OCI-LY1 (cell line): ENCODE measurements around the gene TOMM20.

Experiments used
- H2AFZ ChIP-seq: fragments of 200-600 bp; sonication (generic), shearing (Covaris generic); 2 replicates; pipeline ENCODE4 v1.6.0; 2014; ENCODE audit warnings: antibody characterized with exemption, mild to moderate bottlenecking, low read length
- H3F3A ChIP-seq: fragments of 200-600 bp; sonication (generic), shearing (Covaris generic); 2 replicates; pipeline ENCODE4 v1.6.0; 2014; ENCODE audit warnings: mild to moderate bottlenecking, antibody characterized with exemption, low read length, moderate library complexity; ENCODE audit not compliant: insufficient read depth
- H3K27ac ChIP-seq: fragments of 200-600 bp; sonication (generic); 2 replicates; pipeline ENCODE4 v1.5.1; 2014; ENCODE audit warnings: low read length, mixed run types, mild to moderate bottlenecking, low read depth; ENCODE audit not compliant: poor library complexity, severe bottlenecking
- H3K27me3 ChIP-seq: fragments of 200-600 bp; sonication (generic); 2 replicates; pipeline ENCODE4 v1.6.0; 2014; ENCODE audit warnings: antibody characterized with exemption, mild to moderate bottlenecking, low read length, moderate library complexity; ENCODE audit not compliant: insufficient read depth
- H3K36me3 ChIP-seq: fragments of 200-600 bp; sonication (generic); 2 replicates; pipeline ENCODE4 v1.6.1; 2014; ENCODE audit warnings: mild to moderate bottlenecking, antibody characterized with exemption, low read length, moderate library complexity, mixed read lengths; ENCODE audit not compliant: insufficient read depth
- H3K4me1 ChIP-seq: fragments of 200-600 bp; sonication (generic); 2 replicates; pipeline ENCODE4 v1.5.1; 2014; ENCODE audit warnings: mild to moderate bottlenecking, low read length, moderate library complexity; ENCODE audit not compliant: insufficient read depth, severe bottlenecking
- H3K4me2 ChIP-seq: fragments of 200-600 bp; sonication (generic), shearing (Covaris generic); 2 replicates; pipeline ENCODE4 v1.6.1; 2014; ENCODE audit warnings: low read length
- H3K4me3 ChIP-seq: fragments of 200-600 bp; sonication (generic); 2 replicates; pipeline ENCODE4 v1.5.1; 2014; ENCODE audit warnings: low read length, low read depth, mild to moderate bottlenecking, mixed read lengths; ENCODE audit not compliant: poor library complexity, severe bottlenecking
- H3K79me2 ChIP-seq: fragments of 200-600 bp; shearing (Covaris generic); 2 replicates; pipeline ENCODE4 v1.6.1; 2016; ENCODE audit warnings: mixed run types, low read length, mixed read lengths; ENCODE audit not compliant: insufficient read depth
- H3K9ac ChIP-seq: fragments of 200-600 bp; sonication (generic), shearing (Covaris generic); 2 replicates; pipeline ENCODE4 v1.6.1; 2014; ENCODE audit warnings: mild to moderate bottlenecking, low read length, mixed read lengths
- H3K9me2 ChIP-seq: fragments of 200-600 bp; sonication (generic), shearing (Covaris generic); 2 replicates; pipeline ENCODE4 v1.6.1; 2014; ENCODE audit warnings: low read depth, mild to moderate bottlenecking, low read length, mixed read lengths
- H3K9me3 ChIP-seq: fragments of 200-600 bp; shearing (Covaris generic); 2 replicates; pipeline ENCODE4 v1.6.1; 2014; ENCODE audit warnings: low read length, mixed read lengths
- H4K20me1 ChIP-seq: fragments of 200-600 bp; sonication (generic), shearing (Covaris generic); 2 replicates; pipeline ENCODE4 v1.6.0; 2016; ENCODE audit warnings: mild to moderate bottlenecking, low read length; ENCODE audit not compliant: insufficient read depth
- EZH2 ChIP-seq: fragments of 200-600 bp; sonication (generic), shearing (Covaris generic); IDR thresholded peaks from 2 replicates; pipeline ENCODE4 v1.8.0; 2017; ENCODE audit warnings: borderline replicate concordance, mixed run types, mild to moderate bottlenecking, antibody characterized with exemption, low read length, moderate library complexity, mixed read lengths
- TF ChIP-seq, protein P1 (sequence below): fragments of 200-600 bp; sonication (generic), shearing (Covaris generic); IDR thresholded peaks from 2 replicates; pipeline ENCODE4 v1.5.1; 2017; ENCODE audit warnings: mild to moderate bottlenecking, antibody characterized with exemption, low read length, moderate library complexity, mixed read lengths

TOMM20 gene

DNA sequence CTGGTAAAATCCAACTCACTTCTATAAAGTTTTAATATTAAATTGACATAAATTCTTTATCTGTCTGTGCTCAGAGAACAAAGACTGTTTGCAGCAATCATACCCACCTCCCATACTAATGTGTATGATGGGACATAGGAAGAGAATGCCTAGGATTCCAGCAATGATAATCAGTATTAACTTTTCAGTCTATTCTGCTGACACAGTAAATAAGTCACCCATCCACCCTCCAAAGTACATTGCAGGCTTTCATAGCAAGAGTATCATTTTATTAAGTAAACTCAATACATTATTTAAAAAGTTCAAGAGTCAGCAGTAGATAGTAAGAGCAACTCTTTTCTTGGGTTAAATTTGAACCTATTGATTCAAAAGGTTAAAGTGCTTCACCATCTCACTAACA lies 23.6 kb upstream of the TOMM20 start:
- Histone ChIP-seq H3F3A (no peaks in the 10 kb centered on the region), H3K4me1 (no peaks in the 10 kb centered on the region), H3K27me3 (no peaks in the 10 kb centered on the region), H4K20me1 (no peaks in the 10 kb centered on the region), H2AFZ (no peak overlapping the region), H3K9me2 (no peaks in the 10 kb centered on the region), H3K79me2 (no peaks in the 10 kb centered on the region), H3K9me3 (no peaks in the 10 kb centered on the region), H3K27ac (no peak overlapping the region), H3K9ac (no peak overlapping the region), H3K4me3 (no peak overlapping the region), H3K36me3 (peaks cover 92% of the 10 kb centered on the region), H3K4me2 (no peak overlapping the region)
- no peak for TF ChIP-seq EZH2
- TF ChIP-seq, protein P1, sequence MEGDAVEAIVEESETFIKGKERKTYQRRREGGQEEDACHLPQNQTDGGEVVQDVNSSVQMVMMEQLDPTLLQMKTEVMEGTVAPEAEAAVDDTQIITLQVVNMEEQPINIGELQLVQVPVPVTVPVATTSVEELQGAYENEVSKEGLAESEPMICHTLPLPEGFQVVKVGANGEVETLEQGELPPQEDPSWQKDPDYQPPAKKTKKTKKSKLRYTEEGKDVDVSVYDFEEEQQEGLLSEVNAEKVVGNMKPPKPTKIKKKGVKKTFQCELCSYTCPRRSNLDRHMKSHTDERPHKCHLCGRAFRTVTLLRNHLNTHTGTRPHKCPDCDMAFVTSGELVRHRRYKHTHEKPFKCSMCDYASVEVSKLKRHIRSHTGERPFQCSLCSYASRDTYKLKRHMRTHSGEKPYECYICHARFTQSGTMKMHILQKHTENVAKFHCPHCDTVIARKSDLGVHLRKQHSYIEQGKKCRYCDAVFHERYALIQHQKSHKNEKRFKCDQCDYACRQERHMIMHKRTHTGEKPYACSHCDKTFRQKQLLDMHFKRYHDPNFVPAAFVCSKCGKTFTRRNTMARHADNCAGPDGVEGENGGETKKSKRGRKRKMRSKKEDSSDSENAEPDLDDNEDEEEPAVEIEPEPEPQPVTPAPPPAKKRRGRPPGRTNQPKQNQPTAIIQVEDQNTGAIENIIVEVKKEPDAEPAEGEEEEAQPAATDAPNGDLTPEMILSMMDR = no peak

DNA sequence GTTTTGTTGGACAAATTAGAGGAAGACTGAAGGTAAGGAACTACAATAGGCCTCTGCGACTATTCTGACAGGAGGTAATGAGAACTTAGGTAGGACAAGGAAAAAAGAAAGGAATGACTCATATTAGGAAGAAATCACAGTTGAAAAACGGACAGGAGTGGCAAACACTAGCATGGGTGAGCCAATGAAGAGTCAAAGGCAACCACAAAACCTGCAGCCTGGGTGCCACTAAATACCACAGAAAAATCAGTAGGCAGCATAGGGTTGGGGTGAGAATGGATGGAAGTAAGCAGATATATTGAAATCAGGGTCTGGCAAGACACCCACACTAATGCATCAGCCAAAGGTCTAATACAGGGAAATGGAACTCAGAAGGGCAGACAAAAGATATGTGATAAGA lies 22.4 kb upstream of the TOMM20 start:
- H3K9me2 ChIP-seq = no peaks in the 10 kb centered on the region
- TF ChIP-seq EZH2 = no peak
- TF ChIP-seq, protein P1 = no peak
- no peaks in the 10 kb centered on the region for H4K20me1 ChIP-seq
- H3F3A ChIP-seq = 0 out of 2 replicates have a peak, but pooled peaks cover 3% of the 10 kb centered on the region
- H2AFZ ChIP-seq = no peak overlapping the region
- no peak overlapping the region for H3K9ac ChIP-seq
- H3K27me3 ChIP-seq = no peaks in the 10 kb centered on the region
- no peak overlapping the region for H3K27ac ChIP-seq
- H3K9me3 ChIP-seq = no peaks in the 10 kb centered on the region
- H3K79me2 ChIP-seq = no peaks in the 10 kb centered on the region
- no peaks in the 10 kb centered on the region for H3K4me1 ChIP-seq
- H3K36me3 ChIP-seq = peaks cover 92% of the 10 kb centered on the region
- no peak overlapping the region for H3K4me2 ChIP-seq
- no peak overlapping the region for H3K4me3 ChIP-seq

DNA sequence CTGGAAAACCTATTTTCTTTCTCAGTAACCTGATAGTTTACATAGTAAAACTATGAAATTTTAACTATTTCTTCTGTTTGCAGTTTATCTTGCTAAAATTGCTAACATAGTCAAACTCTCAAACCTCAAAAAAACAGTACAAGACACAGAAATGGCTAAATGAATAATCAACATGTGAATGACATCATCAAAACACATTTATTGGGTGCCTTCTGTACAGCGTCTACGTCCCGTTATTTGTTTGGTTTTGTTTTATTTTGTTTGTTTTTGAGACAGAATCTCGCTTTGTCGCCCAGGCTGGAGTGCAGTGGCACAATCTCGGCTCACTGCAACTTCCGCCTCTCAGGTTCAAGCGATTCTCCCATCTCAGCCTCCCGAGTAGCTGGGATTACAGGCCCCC lies 21.2 kb upstream of the TOMM20 start:
- Histone ChIP-seq H3K9ac (no peak overlapping the region), H2AFZ (no peak overlapping the region), H3K4me3 (no peak overlapping the region), H3K4me1 (no peaks in the 10 kb centered on the region), H3K9me3 (no peaks in the 10 kb centered on the region), H3K79me2 (no peaks in the 10 kb centered on the region), H3F3A (0 out of 2 replicates have a peak, but pooled peaks cover 3% of the 10 kb centered on the region), H3K4me2 (no peak overlapping the region), H3K27ac (no peak overlapping the region), H3K9me2 (no peaks in the 10 kb centered on the region), H3K36me3 (peaks cover 95% of the 10 kb centered on the region), H3K27me3 (no peaks in the 10 kb centered on the region), H4K20me1 (no peaks in the 10 kb centered on the region)
- TF ChIP-seq EZH2 = no peak
- TF ChIP-seq, protein P1 = no peak
